ENCODE data around the gene SMIM13. TPM values are rescaled to one million over a fixed set of nuclear protein-coding genes. Genes with fewer than 3 reads are reported as not detected.
"Not testable (repeated sequence)": the region's sequence is repeated elsewhere in the genome, so short reads cannot be mapped to it uniquely, and the experiment has no call there.

SMIM13 gene
- polyA plus RNA-seq, 2 donors, result 2.1 to 2.9 TPM

DNA sequence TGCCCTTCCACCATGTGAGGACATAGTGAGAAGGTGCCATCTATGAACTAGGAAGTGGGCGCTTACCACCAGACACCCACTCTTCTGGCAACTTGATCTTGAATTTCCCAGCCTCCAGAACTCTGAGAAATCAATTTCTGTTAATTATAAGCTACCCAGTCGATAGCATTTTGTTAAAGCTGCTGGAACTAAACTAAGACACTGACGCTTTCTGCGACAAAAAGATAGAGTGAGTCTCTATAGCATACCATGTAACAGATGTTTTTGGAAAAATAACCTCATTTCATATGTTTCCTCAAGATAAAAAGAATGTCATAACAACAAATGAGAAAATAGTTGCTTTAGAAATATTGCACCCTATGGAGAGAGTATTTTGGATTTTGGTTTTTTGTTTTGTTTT is 15.4 kb upstream of the SMIM13 start:
- no peak overlapping the region for H3K4me3 ChIP-seq (ENCODE audit: low read depth in 1 of 2, low read length in 2 of 2)
- no peaks in the 10 kb centered on the region for H3K4me1 ChIP-seq (ENCODE audit: control insufficient read depth in 2 of 2, insufficient read depth in 2 of 2, low read length in 1 of 2)
- peaks cover 0 to 2% of the 10 kb centered on the region in 2 donors for H3K27me3 ChIP-seq (ENCODE audit: control insufficient read depth in 1 of 2, insufficient read depth in 2 of 2, low read length in 2 of 2)
- 92% methylated on average over 4 of the region's 4 CpGs for WGBS, 2 donors
- no peaks in the 10 kb centered on the region for H3K36me3 ChIP-seq (ENCODE audit: control insufficient read depth in 2 of 2, insufficient read depth in 2 of 2, low read length in 1 of 2)
- H3K27ac ChIP-seq (ENCODE audit: low read depth in 2 of 2, low read length in 1 of 2), result no peak overlapping the region
- no peaks in the 10 kb centered on the region for H3K9me3 ChIP-seq (ENCODE audit: control insufficient read depth in 2 of 2, insufficient read depth in 1 of 2, low read depth in 1 of 2, low read length in 1 of 2)

- WGBS, 2 donors, result 67 to 75% methylated on average over 3 of the region's 3 CpGs
- no peaks in the 10 kb centered on the region for H3K36me3 ChIP-seq (ENCODE audit: control insufficient read depth in 2 of 2, insufficient read depth in 2 of 2, low read length in 1 of 2)
- peaks cover 0 to 2% of the 10 kb centered on the region in 2 donors for H3K27me3 ChIP-seq (ENCODE audit: control insufficient read depth in 1 of 2, insufficient read depth in 2 of 2, low read length in 2 of 2)
- no peaks in the 10 kb centered on the region for H3K9me3 ChIP-seq (ENCODE audit: control insufficient read depth in 2 of 2, insufficient read depth in 1 of 2, low read depth in 1 of 2, low read length in 1 of 2)
- no peak overlapping the region for H3K27ac ChIP-seq (ENCODE audit: low read depth in 2 of 2, low read length in 1 of 2)
- H3K4me3 ChIP-seq (ENCODE audit: low read depth in 1 of 2, low read length in 2 of 2), result no peak overlapping the region
- no peaks in the 10 kb centered on the region for H3K4me1 ChIP-seq (ENCODE audit: control insufficient read depth in 2 of 2, insufficient read depth in 2 of 2, low read length in 1 of 2)
These were observed 13.3 kb upstream of the SMIM13 start for GRCh38 chr6:11080296-11080695.

DNA sequence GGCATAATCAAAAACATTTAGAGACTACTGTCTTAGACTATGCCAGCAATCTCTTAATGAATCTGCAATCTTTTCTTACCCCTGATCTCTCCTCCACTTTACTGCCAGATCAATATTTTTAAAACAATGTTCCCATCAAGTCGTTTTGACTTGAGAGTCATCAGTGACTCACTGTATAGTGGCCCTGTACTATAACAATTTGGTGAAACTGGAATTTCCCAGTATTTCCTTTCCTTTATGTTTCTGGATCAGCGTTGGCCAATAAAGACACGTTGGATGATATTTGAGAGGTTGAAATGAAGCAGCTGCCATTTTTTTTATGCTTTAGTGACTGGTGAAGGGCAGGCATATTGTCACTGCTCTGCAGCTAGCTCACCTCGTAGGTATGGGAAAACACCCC is 10.1 kb upstream of the SMIM13 start:
- H3K4me1 ChIP-seq (ENCODE audit: control insufficient read depth in 2 of 2, insufficient read depth in 2 of 2, low read length in 1 of 2), result no peaks in the 10 kb centered on the region
- no peak overlapping the region for H3K27ac ChIP-seq (ENCODE audit: low read depth in 2 of 2, low read length in 1 of 2)
- no peak overlapping the region for H3K4me3 ChIP-seq (ENCODE audit: low read depth in 1 of 2, low read length in 2 of 2)
- H3K9me3 ChIP-seq (ENCODE audit: control insufficient read depth in 2 of 2, insufficient read depth in 1 of 2, low read depth in 1 of 2, low read length in 1 of 2), result no peaks in the 10 kb centered on the region
- H3K36me3 ChIP-seq (ENCODE audit: control insufficient read depth in 2 of 2, insufficient read depth in 2 of 2, low read length in 1 of 2), result no peaks in the 10 kb centered on the region
- 63 to 69% methylated on average over 4 of the region's 4 CpGs for WGBS, 2 donors
- H3K27me3 ChIP-seq (ENCODE audit: control insufficient read depth in 1 of 2, insufficient read depth in 2 of 2, low read length in 2 of 2), result peaks cover 0 to 2% of the 10 kb centered on the region in 2 donors

DNA sequence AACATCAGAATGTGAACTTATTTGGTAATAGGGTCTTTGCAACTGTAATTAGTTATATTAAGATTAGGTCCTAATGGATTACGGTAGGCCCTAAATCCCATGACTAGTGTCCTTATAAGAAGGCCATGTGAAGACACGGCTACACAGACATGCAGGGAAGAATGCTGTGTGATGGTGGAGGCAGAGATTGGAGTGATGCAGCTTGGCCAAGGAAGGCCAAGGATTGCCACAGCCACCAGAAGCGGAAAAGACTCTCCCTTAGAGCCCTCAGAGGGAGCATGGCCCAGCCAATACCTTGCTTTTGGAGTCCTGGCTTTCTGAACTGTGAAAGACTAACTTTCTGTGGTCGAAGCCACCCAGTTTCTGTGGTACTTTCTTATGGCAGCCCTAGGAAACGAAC is 9.7 kb upstream of the SMIM13 start:
- 82 to 90% methylated on average over 5 of the region's 5 CpGs for WGBS, 2 donors
- Histone ChIP-seq H3K9me3 (ENCODE audit: control insufficient read depth in 2 of 2, insufficient read depth in 1 of 2, low read depth in 1 of 2, low read length in 1 of 2) (no peaks in the 10 kb centered on the region), H3K27ac (ENCODE audit: low read depth in 2 of 2, low read length in 1 of 2) (no peak overlapping the region), H3K27me3 (ENCODE audit: control insufficient read depth in 1 of 2, insufficient read depth in 2 of 2, low read length in 2 of 2) (peaks cover 0 to 2% of the 10 kb centered on the region in 2 donors), H3K4me3 (ENCODE audit: low read depth in 1 of 2, low read length in 2 of 2) (no peak overlapping the region), H3K36me3 (ENCODE audit: control insufficient read depth in 2 of 2, insufficient read depth in 2 of 2, low read length in 1 of 2) (no peaks in the 10 kb centered on the region), H3K4me1 (ENCODE audit: control insufficient read depth in 2 of 2, insufficient read depth in 2 of 2, low read length in 1 of 2) (no peaks in the 10 kb centered on the region)

- 63 to 64% methylated on average over 3 of the region's 3 CpGs for WGBS, 2 donors
- Histone ChIP-seq H3K4me3 (ENCODE audit: low read depth in 1 of 2, low read length in 2 of 2) (no peak overlapping the region), H3K27ac (ENCODE audit: low read depth in 2 of 2, low read length in 1 of 2) (no peak overlapping the region), H3K4me1 (ENCODE audit: control insufficient read depth in 2 of 2, insufficient read depth in 2 of 2, low read length in 1 of 2) (no peaks in the 10 kb centered on the region), H3K27me3 (ENCODE audit: control insufficient read depth in 1 of 2, insufficient read depth in 2 of 2, low read length in 2 of 2) (peaks cover 0 to 2% of the 10 kb centered on the region in 2 donors), H3K36me3 (ENCODE audit: control insufficient read depth in 2 of 2, insufficient read depth in 2 of 2, low read length in 1 of 2) (no peaks in the 10 kb centered on the region), H3K9me3 (ENCODE audit: control insufficient read depth in 2 of 2, insufficient read depth in 1 of 2, low read depth in 1 of 2, low read length in 1 of 2) (no peaks in the 10 kb centered on the region)
These were observed 7.7 kb upstream of the SMIM13 start for GRCh38 chr6:11085758-11086435.

DNA sequence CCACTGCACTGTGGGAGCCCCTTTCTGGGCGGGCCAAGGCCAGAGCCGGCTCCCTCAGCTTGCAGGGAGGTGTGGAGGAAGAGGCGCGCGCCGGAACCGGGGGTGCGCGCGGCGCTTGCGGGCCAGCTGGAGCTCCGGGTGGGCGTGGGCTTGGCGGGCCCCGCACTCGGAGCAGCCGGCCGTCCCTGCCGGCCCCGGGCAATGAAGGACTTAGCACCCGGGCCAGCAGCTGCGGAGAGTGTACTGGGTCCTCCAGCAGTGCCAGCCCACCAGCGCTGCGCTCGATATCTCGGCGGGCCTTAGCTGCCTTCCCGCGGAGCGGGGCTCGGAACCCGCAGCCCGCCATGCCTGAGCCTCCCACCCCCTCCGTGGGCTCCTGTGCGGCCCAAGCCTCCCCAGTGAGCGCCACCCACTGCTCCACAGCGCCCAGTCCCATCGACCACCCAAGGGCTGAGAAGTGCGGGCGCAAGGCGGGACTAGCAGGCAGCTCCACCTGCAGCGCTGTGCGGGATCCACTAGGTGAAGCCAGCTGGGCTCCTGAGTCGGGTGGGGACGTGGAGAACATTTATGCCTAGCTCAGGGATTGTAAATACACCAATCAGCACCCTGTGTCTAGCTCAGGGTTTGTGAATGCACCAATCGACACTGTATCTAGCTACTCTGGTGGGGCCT is 6.4 kb upstream of the SMIM13 start:
- WGBS, 2 donors, result 88 to 92% methylated on average over 40 to 47 of the region's 47 CpGs

GRCh38 chr6:11089695-11090094 is 3.9 kb upstream of the SMIM13 start:
- Histone ChIP-seq H3K9me3 (ENCODE audit: control insufficient read depth in 2 of 2, insufficient read depth in 1 of 2, low read depth in 1 of 2, low read length in 1 of 2) (no peaks in the 10 kb centered on the region), H3K4me1 (ENCODE audit: control insufficient read depth in 2 of 2, insufficient read depth in 2 of 2, low read length in 1 of 2) (no peaks in the 10 kb centered on the region), H3K27ac (ENCODE audit: low read depth in 2 of 2, low read length in 1 of 2) (no peak overlapping the region), H3K4me3 (ENCODE audit: low read depth in 1 of 2, low read length in 2 of 2) (no peak overlapping the region), H3K27me3 (ENCODE audit: control insufficient read depth in 1 of 2, insufficient read depth in 2 of 2, low read length in 2 of 2) (no peaks in the 10 kb centered on the region), H3K36me3 (ENCODE audit: control insufficient read depth in 2 of 2, insufficient read depth in 2 of 2, low read length in 1 of 2) (no peaks in the 10 kb centered on the region)
- WGBS, 2 donors, result 81 to 88% methylated on average over 1 of the region's 1 CpG

More for the DNA sequence above, 6.4 kb upstream of the SMIM13 start:
- H3K36me3 ChIP-seq (ENCODE audit: control insufficient read depth in 2 of 2, insufficient read depth in 2 of 2, low read length in 1 of 2); H3K27me3 ChIP-seq (ENCODE audit: control insufficient read depth in 1 of 2, insufficient read depth in 2 of 2, low read length in 2 of 2); H3K9me3 ChIP-seq (ENCODE audit: control insufficient read depth in 2 of 2, insufficient read depth in 1 of 2, low read depth in 1 of 2, low read length in 1 of 2); H3K27ac ChIP-seq (ENCODE audit: low read depth in 2 of 2, low read length in 1 of 2); H3K4me3 ChIP-seq (ENCODE audit: low read depth in 1 of 2, low read length in 2 of 2); H3K4me1 ChIP-seq (ENCODE audit: control insufficient read depth in 2 of 2, insufficient read depth in 2 of 2, low read length in 1 of 2): not testable (repeated sequence)

- not testable (repeated sequence) for H3K9me3 ChIP-seq (ENCODE audit: control insufficient read depth in 2 of 2, insufficient read depth in 1 of 2, low read depth in 1 of 2, low read length in 1 of 2); H3K4me1 ChIP-seq (ENCODE audit: control insufficient read depth in 2 of 2, insufficient read depth in 2 of 2, low read length in 1 of 2); H3K27ac ChIP-seq (ENCODE audit: low read depth in 2 of 2, low read length in 1 of 2); H3K27me3 ChIP-seq (ENCODE audit: control insufficient read depth in 1 of 2, insufficient read depth in 2 of 2, low read length in 2 of 2); H3K4me3 ChIP-seq (ENCODE audit: low read depth in 1 of 2, low read length in 2 of 2); H3K36me3 ChIP-seq (ENCODE audit: control insufficient read depth in 2 of 2, insufficient read depth in 2 of 2, low read length in 1 of 2)
- WGBS, 2 donors, result 94 to 95% methylated on average over 5 of the region's 5 CpGs
These were observed 2.5 kb upstream of the SMIM13 start for GRCh38 chr6:11091141-11091540.

DNA sequence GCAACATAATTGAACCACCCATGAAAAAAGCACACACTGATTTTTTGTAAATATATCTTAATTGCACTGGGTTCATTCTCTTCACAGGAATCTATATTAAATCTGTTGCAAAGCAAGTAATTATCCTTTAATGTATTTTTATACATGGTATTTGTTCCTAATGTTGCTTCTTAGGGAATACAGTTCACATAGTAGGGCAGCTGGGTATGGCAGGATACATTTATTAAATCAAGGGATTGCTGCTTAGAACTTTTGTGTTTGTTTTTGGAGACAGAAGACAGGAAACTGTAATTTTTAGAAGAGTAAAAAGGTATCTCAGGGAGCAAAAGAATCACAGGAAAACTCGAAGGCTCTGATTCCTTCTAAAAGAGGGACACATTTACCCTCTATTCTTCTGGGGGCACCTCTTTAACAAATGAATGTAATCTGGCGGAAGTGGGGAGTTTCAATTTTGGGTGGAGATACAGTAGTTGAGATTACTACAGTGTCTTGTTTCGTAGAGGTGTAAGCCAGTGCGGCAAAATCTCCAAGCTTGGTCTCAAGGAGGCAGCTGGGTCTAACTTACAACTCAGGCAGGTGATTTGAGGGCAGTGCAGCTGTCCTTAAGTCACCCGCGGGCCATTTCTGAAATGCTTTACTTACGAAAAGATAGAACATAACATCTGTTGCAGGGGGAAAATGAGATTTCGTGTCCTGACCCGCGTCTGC is 812 bp upstream of the SMIM13 start:
- no peaks in the 10 kb centered on the region for H3K27me3 ChIP-seq (ENCODE audit: control insufficient read depth in 1 of 2, insufficient read depth in 2 of 2, low read length in 2 of 2)
- peak overlapping the region; percentile 98 to 99 for H3K27ac ChIP-seq (ENCODE audit: low read depth in 2 of 2, low read length in 1 of 2)
- no peaks in the 10 kb centered on the region for H3K4me1 ChIP-seq (ENCODE audit: control insufficient read depth in 2 of 2, insufficient read depth in 2 of 2, low read length in 1 of 2)
- 3% methylated on average over 10 of the region's 10 CpGs for WGBS, 2 donors
- no peaks in the 10 kb centered on the region for H3K36me3 ChIP-seq (ENCODE audit: control insufficient read depth in 2 of 2, insufficient read depth in 2 of 2, low read length in 1 of 2)
- H3K4me3 ChIP-seq (ENCODE audit: low read depth in 1 of 2, low read length in 2 of 2), result peak overlapping the region; percentile 88 to 100
- no peaks in the 10 kb centered on the region for H3K9me3 ChIP-seq (ENCODE audit: control insufficient read depth in 2 of 2, insufficient read depth in 1 of 2, low read depth in 1 of 2, low read length in 1 of 2)

DNA sequence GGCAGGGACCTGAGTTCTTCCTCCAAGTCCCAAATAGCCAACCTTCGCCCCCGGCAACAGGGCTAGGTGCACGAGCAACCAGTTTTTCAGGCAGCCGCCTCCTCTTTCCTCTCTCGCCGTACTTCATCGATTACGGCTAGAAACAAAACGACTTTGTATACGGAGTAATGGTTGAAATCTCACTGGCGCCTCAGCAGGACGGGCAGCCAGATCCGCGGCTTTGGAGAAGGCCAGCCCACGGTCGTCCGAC is 333 bp upstream of the SMIM13 start:
- 0% methylated on average over 17 of the region's 17 CpGs for WGBS, 2 donors
- H3K4me3 ChIP-seq (ENCODE audit: low read depth in 1 of 2, low read length in 2 of 2), result peak overlapping the region; percentile 88 to 100
- H3K27me3 ChIP-seq (ENCODE audit: control insufficient read depth in 1 of 2, insufficient read depth in 2 of 2, low read length in 2 of 2), result no peaks in the 10 kb centered on the region
- H3K9me3 ChIP-seq (ENCODE audit: control insufficient read depth in 2 of 2, insufficient read depth in 1 of 2, low read depth in 1 of 2, low read length in 1 of 2), result no peaks in the 10 kb centered on the region
- no peaks in the 10 kb centered on the region for H3K4me1 ChIP-seq (ENCODE audit: control insufficient read depth in 2 of 2, insufficient read depth in 2 of 2, low read length in 1 of 2)
- H3K27ac ChIP-seq (ENCODE audit: low read depth in 2 of 2, low read length in 1 of 2), result peak overlapping the region; percentile 98 to 99
- no peaks in the 10 kb centered on the region for H3K36me3 ChIP-seq (ENCODE audit: control insufficient read depth in 2 of 2, insufficient read depth in 2 of 2, low read length in 1 of 2)

Measured in esophagus (tissue), 2 donors.